ENCODE results near the gene GPR173.

- no peak for TF ChIP-seq CTCF (IDR thresholded peaks at IDR 0.05)
- TF ChIP-seq POLR2A (IDR thresholded peaks at IDR 0.05), result no peak
Observed at GRCh38 chrX:53078943-53079342, 30.4 kb downstream of the GPR173 start.
